Activated CD8-positive, alpha-beta memory T cell treated with anti-CD3 and anti-CD28 coated beads, Interleukin-2, amount 50 U/mL, for 48 hours (primary cell): Measurements from ENCODE around the gene NPIPA5.
"Not testable (repeated sequence)": the region's sequence is repeated elsewhere in the genome, so short reads cannot be mapped to it uniquely, and the experiment has no call there.

ENCODE experiments used
- DNase-seq: peaks from one replicate; pipeline ENCODE4 v3.0.0-alpha.2; 2020

Gene NPIPA5

GRCh38 chr16:15378194-15378593, at the start of gene NPIPA5:
Gene NPIPA5 (minus strand): TSS chr16:15378294. CDS start chr16:15378294, 0 bp downstream.
- not testable (repeated sequence) for DNase-seq

- peak; percentile 63 for DNase-seq
Measured at GRCh38 chr16:15427648-15428239, 49.6 kb upstream of the NPIPA5 start.

- no peak for DNase-seq
Measured at GRCh38 chr16:15426796-15427195, 48.7 kb upstream of the NPIPA5 start.

GRCh38 chr16:15425861-15426260, 47.8 kb upstream of the NPIPA5 start:
- no peak for DNase-seq

GRCh38 chr16:15422222-15422621, 44.1 kb upstream of the NPIPA5 start:
- DNase-seq = no peak

GRCh38 chr16:15421696-15422095, 43.6 kb upstream of the NPIPA5 start:
- not testable (repeated sequence) for DNase-seq

- no peak for DNase-seq
Measured at GRCh38 chr16:15418206-15418605, 40.1 kb upstream of the NPIPA5 start.

GRCh38 chr16:15417197-15417596, 39.1 kb upstream of the NPIPA5 start:
- DNase-seq = no peak

GRCh38 chr16:15415511-15415985, 37.5 kb upstream of the NPIPA5 start:
- DNase-seq = no peak

- DNase-seq = not testable (repeated sequence)
Measured at GRCh38 chr16:15409476-15409875, 31.4 kb upstream of the NPIPA5 start.

GRCh38 chr16:15407756-15408155, 29.7 kb upstream of the NPIPA5 start:
- not testable (repeated sequence) for DNase-seq

- DNase-seq = no peak
Measured at GRCh38 chr16:15404792-15405191, 26.7 kb upstream of the NPIPA5 start.

- not testable (repeated sequence) for DNase-seq
Measured at GRCh38 chr16:15404091-15404490, 26.0 kb upstream of the NPIPA5 start.

- DNase-seq = no peak
Measured at GRCh38 chr16:15403392-15403995, 25.4 kb upstream of the NPIPA5 start.

GRCh38 chr16:15401972-15402371, 23.9 kb upstream of the NPIPA5 start:
- DNase-seq = no peak

GRCh38 chr16:15400314-15400713, 22.2 kb upstream of the NPIPA5 start:
- not testable (repeated sequence) for DNase-seq

- DNase-seq = no peak
Measured at GRCh38 chr16:15399317-15399716, 21.2 kb upstream of the NPIPA5 start.

- DNase-seq = no peak
Measured at GRCh38 chr16:15398618-15399316, 20.7 kb upstream of the NPIPA5 start.

GRCh38 chr16:15396948-15397594, 19.0 kb upstream of the NPIPA5 start:
- no peak for DNase-seq

GRCh38 chr16:15396509-15396829, 18.4 kb upstream of the NPIPA5 start:
- not testable (repeated sequence) for DNase-seq

- DNase-seq = peak; percentile 60
Measured at GRCh38 chr16:15395631-15396508, 17.8 kb upstream of the NPIPA5 start, which contains the start of gene MPV17L. Gene MPV17L (plus strand): TSS chr16:15395754. CDS start chr16:15395898, 144 bp downstream.

GRCh38 chr16:15393025-15393424, 14.9 kb upstream of the NPIPA5 start:
- not testable (repeated sequence) for DNase-seq
